ENCODE data around the gene SMPD1. TPM values are rescaled to one million over a fixed set of nuclear protein-coding genes. Genes with fewer than 3 reads are reported as not detected.

Gene SMPD1
- total and polyA plus RNA-seq, 2 of the 8 experiments (the other 6 are each of a cell fraction or from before 2014, with no cell fraction given), result 1.9 to 2.4 TPM

GRCh38 chr11:6357222-6357621 is 33.1 kb upstream of the SMPD1 start:
- POLR2A ChIA-PET (ENCODE audit: partially characterized antibody), result interaction anchor here (0.5 kb wide), 1 partner anchor 1970 kb away, joined by 4 read pairs; no protein-coding TSS in a partner anchor
- Histone ChIP-seq H3K27me3 (replicated peaks in 1 of 4; ENCODE audit: control insufficient read depth in 3 of 4, extremely low read depth in 1 of 4, insufficient read depth in 3 of 4, low read length in 3 of 4) (no peaks in the 10 kb centered on the region), H2BK5ac (ENCODE audit: low read depth, low read length) (no peak overlapping the region), H3K4me2 (ENCODE audit: insufficient read depth in 1 of 2, low read depth in 2 of 2, low read length in 2 of 2) (no peak overlapping the region), H2AK5ac (ENCODE audit: low read depth, low read length) (no peak overlapping the region), H3K4me3 (ENCODE audit: extremely low read depth in 1 of 4, insufficient read depth in 2 of 4, low read depth in 3 of 4, low read length in 4 of 4) (no peak overlapping the region), H3K23me2 (ENCODE audit: low read depth, low read length) (no peaks in the 10 kb centered on the region), H4K5ac (ENCODE audit: insufficient read length, low read depth, low read length) (no peak overlapping the region), H3K23ac (ENCODE audit: insufficient read length) (no peak overlapping the region), H3K36me3 (ENCODE audit: control insufficient read depth in 2 of 4, insufficient read depth in 4 of 4, low read length in 3 of 4) (no peaks in the 10 kb centered on the region), H3K14ac (ENCODE audit: insufficient read length) (no peak overlapping the region), H3K9ac (replicated peaks in 1 of 4; ENCODE audit: extremely low read depth in 1 of 4, low read depth in 3 of 4, low read length in 3 of 4) (no peak overlapping the region), H4K20me1 (replicated peaks in 1 of 2; ENCODE audit: control insufficient read depth in 1 of 2, insufficient read depth in 2 of 2, low read length in 2 of 2) (no peaks in the 10 kb centered on the region), H3K79me1 (ENCODE audit: low read depth, low read length) (no peaks in the 10 kb centered on the region), H2AFZ (ENCODE audit: low read length) (no peak overlapping the region), H2BK15ac (ENCODE audit: low read length) (no peak overlapping the region), H3K79me2 (ENCODE audit: control insufficient read depth in 1 of 2, insufficient read depth in 2 of 2, low read length in 2 of 2) (no peaks in the 10 kb centered on the region), H3K9me3 (ENCODE audit: insufficient read depth in 2 of 2, low read depth in 1 of 2, low read length in 1 of 2) (no peaks in the 10 kb centered on the region), H3K4ac (replicated peaks; ENCODE audit: insufficient read length, low read depth, low read length) (no peak overlapping the region), H3K4me1 (replicated peaks in 1 of 4; ENCODE audit: control insufficient read depth in 3 of 4, insufficient read depth in 4 of 4, low read length in 3 of 4) (no peaks in the 10 kb centered on the region), H2BK120ac (replicated peaks; ENCODE audit: low read depth, low read length) (no peak overlapping the region), H3K56ac (replicated peaks; ENCODE audit: insufficient read length, low read depth, low read length) (no peak overlapping the region), H2BK12ac (ENCODE audit: low read depth, low read length) (no peak overlapping the region), H4K91ac (replicated peaks; ENCODE audit: insufficient read length, low read length) (no peak overlapping the region), H4K8ac (ENCODE audit: extremely low read depth, insufficient read depth, low read length) (no peak overlapping the region), H2BK20ac (ENCODE audit: low read length) (no peak overlapping the region), H3K27ac (ENCODE audit: low read depth, low read length) (no peak overlapping the region), H3K18ac (ENCODE audit: extremely low read depth, low read length) (no peak overlapping the region)
- CTCF ChIA-PET (ENCODE audit: partially characterized antibody), result interaction anchor here (0.7 to 7.8 kb wide), 6 partner anchors 25 to 106 kb away, joined by 3 to 97 read pairs (median 4); no protein-coding TSS in a partner anchor
- FAIRE-seq (no peak), DNase-seq (ENCODE audit: low read depth in 1 of 2, low spot score in 2 of 2) (no peak)
- 79% methylated on average over 9 of the region's 9 CpGs; no CpG with 5 or more reads in 1 of the 2 experiments for WGBS, 2 experiments (ENCODE audit: extremely low coverage in 1 of 2, insufficient coverage in 1 of 2, insufficient read length in 1 of 2, insufficient replicate concordance in 2 of 2, low coverage in 1 of 2, low lambda C conversion rate in 2 of 2, missing lambda C conversion rate in 1 of 2)
- TF ChIP-seq SP1 (IDR thresholded peaks at IDR 0.05; ENCODE audit: low read depth, low read length) (no peak), RXRA (IDR thresholded peaks at IDR 0.05; ENCODE audit: insufficient read depth, low read depth, low read length) (no peak), BCL11A (IDR thresholded peaks at IDR 0.05; ENCODE audit: low read depth in 2 of 2, low read length in 2 of 2) (no peak), ZNF274 (IDR thresholded peaks at IDR 0.05; ENCODE audit: borderline replicate concordance, extremely low read depth, low read length) (no peak), RAD21 (IDR thresholded peaks at IDR 0.05 in 1 of 2, conservative IDR thresholded peaks at IDR 0.05 in 1 of 2; ENCODE audit: low read depth in 2 of 2, low read length in 2 of 2) (no peak), BACH1 (IDR thresholded peaks at IDR 0.05; ENCODE audit: low read length) (no peak), EZH2 (IDR thresholded peaks at IDR 0.05; ENCODE audit: low read depth, low read length, severe bottlenecking) (no peak), POLR2AphosphoS5 (IDR thresholded peaks at IDR 0.05; ENCODE audit: low read depth, low read length) (no peak), CHD1 (IDR thresholded peaks at IDR 0.05; ENCODE audit: low read depth, low read length) (no peak), CREB1 (IDR thresholded peaks at IDR 0.05) (no peak), SIRT6 (IDR thresholded peaks at IDR 0.05; ENCODE audit: low read length) (no peak), TBP (IDR thresholded peaks at IDR 0.05; ENCODE audit: low read depth, low read length) (no peak), MAFK (IDR thresholded peaks at IDR 0.05; ENCODE audit: low read depth, low read length) (no peak), GTF2F1 (IDR thresholded peaks at IDR 0.05; ENCODE audit: borderline replicate concordance, low read depth, low read length) (no peak), SIN3A (conservative IDR thresholded peaks at IDR 0.05 in 1 of 2, IDR thresholded peaks at IDR 0.05 in 1 of 2; ENCODE audit: low read depth in 1 of 2, low read length in 2 of 2) (no peak), CEBPB (IDR thresholded peaks at IDR 0.05; ENCODE audit: low read depth, low read length) (no peak)
